Prostate gland (tissue), 2 donors: Measurements from ENCODE around the gene OVCH1. TPM values are rescaled to one million over a fixed set of nuclear protein-coding genes. Genes with fewer than 3 reads are reported as not detected.

Experiments
- DNase-seq: peaks from one replicate; pipeline ENCODE4 v3.0.0-alpha.2; 2019; ENCODE audit warnings: low spot score
- H3K27ac ChIP-seq, 2 donors: fragments of 200-600 bp; sonication (generic); 2 replicates each; pipeline ENCODE4 v1.5.1; 2017 to 2019
- H3K27me3 ChIP-seq: fragments of 200-600 bp; sonication (generic); replicated peaks from 2 replicates; pipeline ENCODE4 v1.5.1; 2019; ENCODE audit not compliant: insufficient read depth
- H3K36me3 ChIP-seq, 2 donors: fragments of 200-600 bp; sonication (generic); 1 replicate in 1 of 2; 2 replicates in 1 of 2; pipeline versions ENCODE4 v1.5.1 to v1.8.1; 2017 to 2019
- H3K4me1 ChIP-seq: fragments of 200-600 bp; sonication (generic); replicated peaks from 2 replicates; pipeline ENCODE4 v1.5.1; 2019
- H3K4me3 ChIP-seq, 2 donors: fragments of 200-600 bp; sonication (generic); 2 replicates each; pipeline ENCODE4 v1.5.1; 2017 to 2019
- H3K9me3 ChIP-seq: fragments of 200-600 bp; sonication (generic); 2 replicates; pipeline ENCODE4 v1.5.1; 2017
- POLR2A ChIP-seq: fragments of 450-650 bp; IDR thresholded peaks from one replicate; pipeline ENCODE4 v1.6.1; 2016; ENCODE audit warnings: antibody characterized with exemption, mild to moderate bottlenecking
- POLR2AphosphoS5 ChIP-seq: sonication (generic); formaldehyde crosslinking; IDR thresholded peaks from one replicate; pipeline ENCODE4 v1.6.1; 2017; ENCODE audit warnings: antibody characterized with exemption
- WGBS: methylation state at CpG from one replicate; pipeline ENCODE4 v1.1.5; 2018; 5-methylcytosine and 5-hydroxymethylcytosine counted together
- intact Hi-C: fragments of 100-400 bp; cut with DNase I; formaldehyde crosslinking; loops from one replicate; pipeline ENCODE4 v1.14.2; 2022
- total RNA-seq, 2 donors: library from RNA; depleted of rRNA; stranded (reverse); fragments of >200 nt; gene quantifications; one replicate each; pipeline ENCODE4 v1.1.0, GENCODE V29; 2016
- TF ChIP-seq, protein P1 (sequence below), 4 experiments: fragments of 200-600 bp in 2 of 4; fragments of 450-650 bp in 2 of 4; sonication (generic) in 2 of 4; IDR thresholded peaks; 1 replicate in 3 of 4; 2 replicates in 1 of 4; pipeline ENCODE4 v1.5.1; 2016 to 2019; ENCODE audit warnings: antibody characterized with exemption in 4 of 4, mild to moderate bottlenecking in 2 of 4, moderate library complexity in 2 of 4

Gene OVCH1
- total RNA-seq, 2 donors from 2014 or later, result not detected

GRCh38 chr12:29516431-29516875, 19.0 kb upstream of the OVCH1 start:
- WGBS, result 57% methylated on average over 2 of the region's 2 CpGs
- no peak for TF ChIP-seq POLR2AphosphoS5
- intact Hi-C loops, result loop anchor here (10.0 kb wide), 1 partner anchor 1288 kb away; no protein-coding TSS in a partner anchor

GRCh38 chr12:29510591-29511185, 13.2 kb upstream of the OVCH1 start:
- H3K9me3 ChIP-seq, result no peaks in the 10 kb centered on the region
- no peaks in the 10 kb centered on the region for H3K4me1 ChIP-seq
- no peak overlapping the region for H3K27ac ChIP-seq
- H3K4me3 ChIP-seq, result no peak overlapping the region
- 80% methylated on average over 6 of the region's 6 CpGs for WGBS
- H3K36me3 ChIP-seq, result no peaks in the 10 kb centered on the region
- DNase-seq, result no peak
- intact Hi-C loops, result loop anchor here (10.0 kb wide), 1 partner anchor 1294 kb away; no protein-coding TSS in a partner anchor
- TF ChIP-seq, protein P1, sequence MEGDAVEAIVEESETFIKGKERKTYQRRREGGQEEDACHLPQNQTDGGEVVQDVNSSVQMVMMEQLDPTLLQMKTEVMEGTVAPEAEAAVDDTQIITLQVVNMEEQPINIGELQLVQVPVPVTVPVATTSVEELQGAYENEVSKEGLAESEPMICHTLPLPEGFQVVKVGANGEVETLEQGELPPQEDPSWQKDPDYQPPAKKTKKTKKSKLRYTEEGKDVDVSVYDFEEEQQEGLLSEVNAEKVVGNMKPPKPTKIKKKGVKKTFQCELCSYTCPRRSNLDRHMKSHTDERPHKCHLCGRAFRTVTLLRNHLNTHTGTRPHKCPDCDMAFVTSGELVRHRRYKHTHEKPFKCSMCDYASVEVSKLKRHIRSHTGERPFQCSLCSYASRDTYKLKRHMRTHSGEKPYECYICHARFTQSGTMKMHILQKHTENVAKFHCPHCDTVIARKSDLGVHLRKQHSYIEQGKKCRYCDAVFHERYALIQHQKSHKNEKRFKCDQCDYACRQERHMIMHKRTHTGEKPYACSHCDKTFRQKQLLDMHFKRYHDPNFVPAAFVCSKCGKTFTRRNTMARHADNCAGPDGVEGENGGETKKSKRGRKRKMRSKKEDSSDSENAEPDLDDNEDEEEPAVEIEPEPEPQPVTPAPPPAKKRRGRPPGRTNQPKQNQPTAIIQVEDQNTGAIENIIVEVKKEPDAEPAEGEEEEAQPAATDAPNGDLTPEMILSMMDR (IDR thresholded peaks at IDR 0.05), result no peak
- TF ChIP-seq POLR2AphosphoS5 (no peak), POLR2A (no peak)
- H3K27me3 ChIP-seq, result no peaks in the 10 kb centered on the region

More at GRCh38 chr12:29516431-29516875, 19.0 kb upstream of the OVCH1 start:
- H3K4me3 ChIP-seq, result no peak overlapping the region
- no peaks in the 10 kb centered on the region for H3K27me3 ChIP-seq
- no peak overlapping the region for H3K27ac ChIP-seq
- no peak for DNase-seq
- no peaks in the 10 kb centered on the region for H3K36me3 ChIP-seq
- H3K9me3 ChIP-seq, result no peaks in the 10 kb centered on the region
- H3K4me1 ChIP-seq, result no peaks in the 10 kb centered on the region

GRCh38 chr12:29509503-29509902, 12.0 kb upstream of the OVCH1 start:
- no peak overlapping the region for H3K4me3 ChIP-seq
- WGBS, result 96% methylated on average over 1 of the region's 1 CpG
- no peaks in the 10 kb centered on the region for H3K9me3 ChIP-seq
- intact Hi-C loops, result no loop called here
- DNase-seq, result no peak
- no peaks in the 10 kb centered on the region for H3K27me3 ChIP-seq
- H3K4me1 ChIP-seq, result no peaks in the 10 kb centered on the region
- no peaks in the 10 kb centered on the region for H3K36me3 ChIP-seq
- H3K27ac ChIP-seq, result no peak overlapping the region
- TF ChIP-seq POLR2A (no peak), POLR2AphosphoS5 (no peak)
- TF ChIP-seq, protein P1 (IDR thresholded peaks at IDR 0.05), result no peak

DNA sequence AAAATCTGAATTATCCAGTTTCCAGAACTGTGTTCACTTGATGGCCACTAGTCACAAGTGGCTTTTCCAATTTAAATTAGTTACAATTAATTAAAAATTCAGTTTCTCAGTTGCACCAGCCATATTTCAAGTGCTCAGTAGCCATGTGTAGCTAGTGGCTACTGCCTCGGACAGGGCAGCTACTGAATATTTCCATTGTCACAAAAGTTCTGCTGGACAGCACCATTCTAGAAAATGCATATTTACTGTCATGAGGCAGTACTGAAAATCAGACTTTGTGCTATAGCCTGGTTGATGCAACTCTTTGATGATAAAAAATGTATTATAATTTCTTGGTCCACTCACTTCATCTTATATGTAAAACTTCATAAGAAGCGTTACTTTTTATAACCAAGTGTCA, 11.5 kb upstream of the OVCH1 start:
- no peak overlapping the region for H3K27ac ChIP-seq
- H3K4me1 ChIP-seq, result no peaks in the 10 kb centered on the region
- TF ChIP-seq POLR2A, result no peak
- no peak for TF ChIP-seq POLR2AphosphoS5
- TF ChIP-seq, protein P1 (IDR thresholded peaks at IDR 0.05), result no peak
- H3K4me3 ChIP-seq, result no peak overlapping the region
- DNase-seq, result no peak
- intact Hi-C loops, result no loop called here
- no peaks in the 10 kb centered on the region for H3K36me3 ChIP-seq
- no peaks in the 10 kb centered on the region for H3K9me3 ChIP-seq
- H3K27me3 ChIP-seq, result no peaks in the 10 kb centered on the region
- WGBS, result 91% methylated on average over 2 of the region's 2 CpGs

GRCh38 chr12:29505122-29505521, 7.6 kb upstream of the OVCH1 start:
- H3K4me1 ChIP-seq, result no peaks in the 10 kb centered on the region
- no peak overlapping the region for H3K27ac ChIP-seq
- H3K9me3 ChIP-seq, result no peaks in the 10 kb centered on the region
- TF ChIP-seq POLR2AphosphoS5 (no peak), POLR2A (no peak)
- TF ChIP-seq, protein P1 (IDR thresholded peaks at IDR 0.05), result no peak
- no peak overlapping the region for H3K4me3 ChIP-seq
- intact Hi-C loops, result no loop called here
- no peak for DNase-seq
- no peaks in the 10 kb centered on the region for H3K36me3 ChIP-seq
- H3K27me3 ChIP-seq, result no peaks in the 10 kb centered on the region
- 86% methylated on average over 3 of the region's 3 CpGs for WGBS
